Ascending aorta (tissue), 2 donors: ENCODE measurements around the gene CCNJ. TPM values are rescaled to one million over a fixed set of nuclear protein-coding genes. Genes with fewer than 3 reads are reported as not detected.

ENCODE experiments used
- DNase-seq, 2 donors: peaks; one replicate each; pipeline ENCODE4 v3.0.0-alpha.2; 2019; ENCODE audit warnings: low spot score in 2 of 2
- H3K27ac ChIP-seq, 2 donors: fragments of 200-600 bp; sonication (generic); one replicate each; pipeline ENCODE4 v1.5.1; 2016 to 2017; ENCODE audit warnings: mild to moderate bottlenecking in 1 of 2
- H3K27me3 ChIP-seq: fragments of 200-600 bp; sonication (generic); one replicate; pipeline ENCODE4 v1.5.1; 2017
- H3K36me3 ChIP-seq, 2 donors: fragments of 200-600 bp; sonication (generic); one replicate each; pipeline ENCODE4 v1.5.1; 2016
- H3K4me1 ChIP-seq, 2 donors: fragments of 200-600 bp; sonication (generic); one replicate each; pipeline ENCODE4 v1.5.1; 2016 to 2017; ENCODE audit warnings: mild to moderate bottlenecking in 1 of 2
- H3K4me3 ChIP-seq, 2 donors: fragments of 200-600 bp; sonication (generic); one replicate each; pipeline ENCODE4 v1.5.1; 2016 to 2017; ENCODE audit warnings: mild to moderate bottlenecking in 1 of 2
- H3K9me3 ChIP-seq, 2 donors: fragments of 200-600 bp; sonication (generic); one replicate each; pipeline ENCODE4 v1.5.1; 2016
- intact Hi-C: fragments of 100-400 bp; cut with DNase I; formaldehyde crosslinking; loops from one replicate; pipeline ENCODE4 v1.15.1; 2023
- total RNA-seq: library from RNA; depleted of rRNA; stranded (reverse); fragments of >200 nt; gene quantifications from one replicate; pipeline ENCODE4 v1.1.0, GENCODE V29; 2016
- TF ChIP-seq, protein P1 (sequence below), 3 experiments: fragments of 200-600 bp in 2 of 3; fragments of 450-650 bp in 1 of 3; sonication (generic) in 2 of 3; IDR thresholded peaks; one replicate each; pipeline ENCODE4 v1.5.1; 2016 to 2019; ENCODE audit warnings: antibody characterized with exemption in 3 of 3, mild to moderate bottlenecking in 1 of 3, moderate library complexity in 1 of 3

The CCNJ gene
- total RNA-seq, 1 donor from 2014 or later: 6.0 TPM

DNA sequence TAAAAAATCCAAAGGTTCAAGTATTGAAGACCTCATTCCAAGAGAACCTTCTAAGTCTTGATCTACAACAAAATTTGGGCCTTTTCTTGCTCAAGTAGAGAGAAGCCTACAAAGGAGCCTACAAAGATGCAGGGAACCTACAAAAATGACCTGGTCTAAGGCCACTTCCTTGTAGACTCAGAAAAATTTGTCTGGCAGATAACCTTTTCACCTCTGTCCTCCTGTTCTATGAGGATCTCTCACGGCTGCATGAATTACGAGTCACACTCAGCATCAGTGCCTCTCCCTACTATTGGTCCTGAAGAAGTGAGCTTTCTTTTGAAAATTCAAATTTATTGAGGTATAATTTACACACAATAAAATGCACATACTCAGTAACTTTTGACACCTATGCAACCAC, 29.3 kb downstream of the CCNJ start:
- H3K9me3 ChIP-seq: no peaks in the 10 kb centered on the region
- H3K27ac ChIP-seq: no peak overlapping the region
- DNase-seq: no peak
- intact Hi-C loops: no loop called here
- TF ChIP-seq, protein P1, sequence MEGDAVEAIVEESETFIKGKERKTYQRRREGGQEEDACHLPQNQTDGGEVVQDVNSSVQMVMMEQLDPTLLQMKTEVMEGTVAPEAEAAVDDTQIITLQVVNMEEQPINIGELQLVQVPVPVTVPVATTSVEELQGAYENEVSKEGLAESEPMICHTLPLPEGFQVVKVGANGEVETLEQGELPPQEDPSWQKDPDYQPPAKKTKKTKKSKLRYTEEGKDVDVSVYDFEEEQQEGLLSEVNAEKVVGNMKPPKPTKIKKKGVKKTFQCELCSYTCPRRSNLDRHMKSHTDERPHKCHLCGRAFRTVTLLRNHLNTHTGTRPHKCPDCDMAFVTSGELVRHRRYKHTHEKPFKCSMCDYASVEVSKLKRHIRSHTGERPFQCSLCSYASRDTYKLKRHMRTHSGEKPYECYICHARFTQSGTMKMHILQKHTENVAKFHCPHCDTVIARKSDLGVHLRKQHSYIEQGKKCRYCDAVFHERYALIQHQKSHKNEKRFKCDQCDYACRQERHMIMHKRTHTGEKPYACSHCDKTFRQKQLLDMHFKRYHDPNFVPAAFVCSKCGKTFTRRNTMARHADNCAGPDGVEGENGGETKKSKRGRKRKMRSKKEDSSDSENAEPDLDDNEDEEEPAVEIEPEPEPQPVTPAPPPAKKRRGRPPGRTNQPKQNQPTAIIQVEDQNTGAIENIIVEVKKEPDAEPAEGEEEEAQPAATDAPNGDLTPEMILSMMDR (IDR thresholded peaks at IDR 0.05): no peak
- no peaks in the 10 kb centered on the region for H3K36me3 ChIP-seq
- H3K4me3 ChIP-seq: no peak overlapping the region
- H3K4me1 ChIP-seq: no peaks in the 10 kb centered on the region
- no peaks in the 10 kb centered on the region for H3K27me3 ChIP-seq

DNA sequence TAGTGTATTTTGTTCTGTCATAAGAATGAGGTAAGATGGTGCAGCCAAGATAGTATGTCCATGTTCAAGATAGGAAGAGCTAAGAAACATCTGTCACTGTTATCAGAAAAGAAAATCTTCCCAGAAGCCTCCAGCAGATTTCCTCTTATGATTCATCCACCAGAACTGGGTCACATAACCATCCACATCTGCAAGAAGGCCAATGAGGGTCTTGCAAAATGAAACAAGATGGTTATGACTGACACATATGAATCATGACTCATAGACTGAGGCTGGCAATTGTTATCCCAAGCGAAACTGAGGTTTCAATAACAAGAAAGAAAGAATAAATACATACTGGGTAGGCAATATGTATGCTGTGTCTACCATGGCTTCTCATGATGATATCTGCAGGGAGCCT, 30.3 kb downstream of the CCNJ start:
- DNase-seq: no peak
- H3K9me3 ChIP-seq: no peaks in the 10 kb centered on the region
- no peaks in the 10 kb centered on the region for H3K36me3 ChIP-seq
- H3K27ac ChIP-seq: no peak overlapping the region
- no peaks in the 10 kb centered on the region for H3K4me1 ChIP-seq
- no peak overlapping the region for H3K4me3 ChIP-seq
- TF ChIP-seq, protein P1 (IDR thresholded peaks at IDR 0.05): no peak
- no peaks in the 10 kb centered on the region for H3K27me3 ChIP-seq
- intact Hi-C loops: no loop called here

DNA sequence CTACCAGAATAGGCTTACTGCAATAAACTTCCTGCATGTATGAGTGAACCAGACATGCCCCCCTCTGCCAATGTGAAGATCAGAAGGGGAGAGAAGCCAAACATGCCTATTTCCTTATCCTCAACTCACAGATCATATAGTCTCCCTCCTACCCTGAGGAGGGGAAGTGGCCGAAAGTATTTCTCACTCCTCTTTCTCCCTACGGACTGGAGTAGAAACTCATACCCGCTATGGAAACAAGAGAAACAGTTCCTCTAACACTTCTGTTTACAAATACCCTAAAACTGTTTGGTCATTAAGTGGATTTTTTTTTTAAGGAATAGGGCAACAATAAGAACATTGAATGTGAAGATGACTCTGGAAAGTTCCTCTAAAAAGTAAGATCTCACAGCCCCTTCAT, 31.4 kb downstream of the CCNJ start:
- TF ChIP-seq, protein P1 (IDR thresholded peaks at IDR 0.05): no peak
- no peak for DNase-seq
- Histone ChIP-seq H3K27ac (no peak overlapping the region), H3K4me3 (no peak overlapping the region), H3K27me3 (no peaks in the 10 kb centered on the region), H3K36me3 (no peaks in the 10 kb centered on the region), H3K9me3 (no peaks in the 10 kb centered on the region), H3K4me1 (no peaks in the 10 kb centered on the region)
- intact Hi-C loops: no loop called here

DNA sequence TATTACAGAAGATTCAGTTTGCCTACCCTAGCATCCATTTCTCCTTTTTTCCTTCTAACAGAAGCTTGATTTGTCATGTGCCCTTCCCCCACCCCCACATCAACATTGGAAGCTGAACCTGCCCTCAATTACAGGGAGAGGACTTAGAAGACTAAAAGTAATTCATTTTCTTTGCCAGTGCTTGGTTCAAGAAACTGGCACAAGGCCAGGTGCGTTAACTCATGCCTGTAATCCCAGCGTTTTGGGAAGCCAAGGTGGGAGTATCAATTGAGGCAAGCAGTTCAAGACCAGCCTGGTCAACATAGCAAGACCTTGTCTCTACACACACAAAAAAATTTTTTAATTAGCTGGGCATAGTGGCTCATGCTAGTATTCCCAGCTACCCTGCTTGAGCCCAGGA, 32.6 kb downstream of the CCNJ start:
- no peaks in the 10 kb centered on the region for H3K36me3 ChIP-seq
- intact Hi-C loops: no loop called here
- H3K9me3 ChIP-seq: no peaks in the 10 kb centered on the region
- no peak overlapping the region for H3K27ac ChIP-seq
- H3K4me1 ChIP-seq: no peaks in the 10 kb centered on the region
- H3K27me3 ChIP-seq: no peaks in the 10 kb centered on the region
- no peak overlapping the region for H3K4me3 ChIP-seq
- TF ChIP-seq, protein P1 (IDR thresholded peaks at IDR 0.05): no peak
- no peak for DNase-seq

DNA sequence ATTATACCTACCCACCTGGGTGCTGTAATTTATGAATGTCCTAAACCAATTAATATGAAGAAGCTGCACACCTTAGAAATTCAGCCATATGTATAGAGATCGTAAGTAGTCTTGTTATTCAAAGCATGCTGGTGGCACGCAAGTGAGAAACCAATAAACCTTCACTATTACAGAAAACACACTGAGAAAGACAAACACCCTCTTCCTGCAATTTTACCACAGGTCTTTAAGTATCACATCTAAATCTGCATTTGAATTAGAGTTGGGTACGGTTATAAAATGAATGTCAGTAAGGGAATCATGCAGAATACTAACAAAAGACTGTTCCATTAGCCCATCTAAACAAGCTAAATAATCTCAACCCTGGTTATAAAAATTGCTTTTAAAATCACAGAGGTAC, 33.8 kb downstream of the CCNJ start:
- TF ChIP-seq, protein P1 (IDR thresholded peaks at IDR 0.05): no peak
- intact Hi-C loops: no loop called here
- H3K9me3 ChIP-seq: no peaks in the 10 kb centered on the region

DNA sequence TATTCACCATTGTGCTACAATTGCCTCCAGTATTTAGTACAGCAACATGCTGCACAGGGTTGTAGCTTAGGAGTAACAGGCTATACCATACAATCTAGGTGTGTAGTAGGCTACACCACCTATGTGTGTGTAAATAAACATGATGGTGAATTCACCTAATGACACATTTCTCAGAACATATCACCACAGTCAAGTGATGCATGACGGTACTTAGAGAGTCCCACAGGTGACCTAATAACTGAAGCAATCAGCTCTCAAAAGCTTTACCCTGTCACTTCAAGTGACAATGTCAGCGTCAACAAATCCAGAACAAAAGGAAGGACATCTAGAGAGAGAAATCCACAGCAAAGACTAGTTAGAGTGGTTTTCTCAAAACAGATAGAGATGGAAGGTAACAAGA, 38.8 kb downstream of the CCNJ start:
- Histone ChIP-seq H3K27me3 (no peaks in the 10 kb centered on the region), H3K9me3 (no peaks in the 10 kb centered on the region), H3K27ac (no peak overlapping the region), H3K36me3 (no peaks in the 10 kb centered on the region), H3K4me1 (no peaks in the 10 kb centered on the region), H3K4me3 (no peak overlapping the region)
- TF ChIP-seq, protein P1 (IDR thresholded peaks at IDR 0.05): no peak
- intact Hi-C loops: no loop called here
- no peak for DNase-seq

More for the DNA sequence above, 33.8 kb downstream of the CCNJ start:
- Histone ChIP-seq H3K4me3 (no peak overlapping the region), H3K36me3 (no peaks in the 10 kb centered on the region), H3K27ac (no peak overlapping the region), H3K4me1 (no peaks in the 10 kb centered on the region), H3K27me3 (no peaks in the 10 kb centered on the region)
- no peak for DNase-seq
